Measurements from ENCODE around the gene NCF4.

The NCF4 gene

DNA sequence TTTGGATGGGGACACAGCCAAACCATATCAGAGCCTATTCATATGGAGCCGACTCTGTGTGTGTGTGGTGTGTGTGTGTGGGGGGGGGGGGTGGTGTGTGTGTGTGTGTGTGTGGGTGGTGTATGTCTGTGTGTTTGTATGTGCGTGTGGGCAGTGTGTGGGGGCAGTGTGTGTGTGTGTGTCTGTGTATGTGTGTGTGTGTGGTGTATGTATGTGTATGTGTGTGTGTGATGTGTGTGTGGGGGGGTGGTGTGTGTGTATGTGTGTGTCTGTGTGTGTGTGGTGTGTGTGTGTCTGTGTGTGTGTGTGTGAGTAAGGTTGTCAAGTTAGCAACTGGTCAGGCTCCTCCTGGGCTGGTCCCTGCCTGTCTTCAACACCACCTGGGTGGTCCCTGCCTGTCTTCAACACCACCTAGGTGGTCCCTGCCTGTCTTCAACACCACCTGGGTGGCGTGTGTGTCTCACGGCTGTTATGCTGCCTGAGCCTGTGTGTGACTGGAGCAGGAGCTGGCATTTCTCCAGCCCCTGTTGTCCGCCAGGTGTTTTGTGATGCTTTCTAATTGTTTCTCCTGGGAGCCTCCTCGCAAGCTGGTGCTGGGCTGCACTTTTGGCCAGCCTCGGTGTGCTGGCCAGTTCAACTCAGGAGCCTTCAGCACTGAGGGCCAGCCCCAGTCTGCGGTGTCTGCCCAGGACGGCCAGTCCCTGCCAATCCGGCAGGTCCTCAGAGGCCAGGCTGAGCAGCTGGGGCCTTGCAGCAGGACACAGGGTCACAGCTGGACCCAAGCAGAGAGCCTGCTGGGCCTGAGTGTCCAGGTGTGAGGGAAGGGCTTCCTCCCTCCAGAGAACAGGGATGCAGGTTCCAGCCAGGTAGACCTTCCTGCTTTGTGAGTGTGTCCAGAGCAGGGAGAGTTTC is 22.4 kb upstream of the NCF4 start:
- DNase-seq (ENCODE audit: low read depth in 2 of 2) = no peak

DNA sequence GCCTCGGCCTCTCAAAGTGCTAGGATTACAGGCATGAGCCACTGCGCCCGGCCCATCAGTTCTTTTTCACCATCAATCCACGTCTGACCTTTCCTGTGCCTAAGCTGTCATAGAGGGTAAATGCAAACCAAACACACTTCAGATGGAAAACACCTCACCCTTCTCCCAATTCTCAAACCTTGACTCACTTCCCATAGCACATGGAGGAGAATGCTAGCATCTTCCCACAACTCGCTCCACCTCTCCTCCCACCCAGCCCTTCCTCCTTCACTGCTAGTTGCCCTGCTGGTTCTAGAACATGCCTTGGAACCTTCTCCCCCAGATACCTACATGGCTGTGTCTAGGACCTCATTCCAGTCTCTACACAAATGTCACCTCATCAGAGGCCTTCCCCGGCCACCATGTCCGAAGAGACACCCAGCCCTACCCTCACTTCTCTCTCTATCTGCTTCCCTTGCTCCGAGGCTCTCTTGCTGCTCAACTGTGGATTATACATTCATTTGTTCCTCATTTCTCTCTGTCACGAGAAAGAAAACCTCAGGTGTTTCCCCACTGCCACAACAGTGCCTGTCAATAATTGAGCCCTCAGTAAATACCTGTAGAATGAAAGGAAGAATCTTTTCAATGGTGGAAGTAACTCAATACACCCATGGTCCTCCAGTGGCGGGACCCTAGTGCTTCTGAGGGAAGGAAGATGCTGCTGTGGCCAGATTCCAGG is 21.3 kb upstream of the NCF4 start:
- DNase-seq (ENCODE audit: low read depth in 2 of 2) = no peak

DNA sequence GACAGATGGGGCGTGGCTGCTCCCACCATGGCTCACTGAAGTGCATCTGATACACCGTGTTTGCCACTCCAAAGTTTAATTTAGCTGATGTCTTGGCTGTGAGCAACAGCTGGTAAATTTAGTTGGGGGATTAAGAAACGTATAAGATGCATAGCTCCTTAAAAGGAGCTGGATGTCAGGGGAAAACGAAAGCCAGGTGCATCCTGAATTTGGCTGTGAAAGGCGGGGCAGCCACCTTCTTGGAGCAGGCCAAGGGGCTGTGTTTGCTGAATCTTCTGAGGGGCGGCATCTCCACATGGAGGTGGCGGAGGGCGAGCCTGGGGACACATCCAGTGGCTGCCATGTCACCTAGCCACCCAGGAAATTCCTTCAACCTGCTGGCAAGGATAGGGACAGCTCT is 20.7 kb upstream of the NCF4 start:
- no peak for DNase-seq (ENCODE audit: low read depth in 2 of 2)

DNA sequence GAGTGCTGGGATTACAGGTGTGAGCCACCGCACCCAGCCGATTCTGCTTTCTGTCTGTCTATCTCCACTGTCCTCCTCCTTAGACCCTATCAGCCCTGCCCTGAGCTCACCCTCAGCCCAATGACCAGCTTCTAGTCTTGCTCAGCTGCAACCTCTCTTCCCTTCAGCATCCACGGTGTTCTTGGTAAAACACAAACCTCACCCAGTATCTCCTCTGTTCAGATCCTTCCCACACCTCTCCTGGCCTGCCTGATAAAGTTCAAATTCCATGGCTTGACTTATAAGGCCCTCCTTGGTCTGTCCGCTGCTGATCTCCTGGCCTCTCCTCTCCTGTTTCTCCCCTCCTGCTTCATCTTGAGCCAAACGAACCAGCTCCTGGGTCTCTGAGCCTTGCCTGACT is 14.5 kb upstream of the NCF4 start:
- DNase-seq (ENCODE audit: low read depth in 2 of 2) = no peak

DNA sequence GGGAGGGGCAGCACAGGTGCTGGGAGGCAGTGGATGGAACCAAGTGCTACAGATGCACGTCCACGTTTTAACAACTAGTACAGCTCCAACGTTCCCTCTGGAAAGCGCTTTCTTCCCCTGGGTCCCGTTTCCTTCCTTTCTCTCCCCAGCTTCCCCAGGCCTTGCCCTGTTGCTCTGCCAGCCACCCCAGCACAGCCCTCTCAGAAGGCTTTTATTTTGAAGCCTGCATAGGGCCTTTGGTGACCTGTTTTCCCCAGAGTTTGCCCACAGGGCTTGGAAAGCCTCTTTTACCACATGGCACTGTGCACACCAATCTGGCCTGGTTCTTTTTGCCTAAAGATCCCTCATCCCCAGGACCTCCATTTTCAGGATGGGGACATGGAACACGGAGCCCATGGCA is 13.9 kb upstream of the NCF4 start:
- no peak for DNase-seq (ENCODE audit: low read depth in 2 of 2)

DNA sequence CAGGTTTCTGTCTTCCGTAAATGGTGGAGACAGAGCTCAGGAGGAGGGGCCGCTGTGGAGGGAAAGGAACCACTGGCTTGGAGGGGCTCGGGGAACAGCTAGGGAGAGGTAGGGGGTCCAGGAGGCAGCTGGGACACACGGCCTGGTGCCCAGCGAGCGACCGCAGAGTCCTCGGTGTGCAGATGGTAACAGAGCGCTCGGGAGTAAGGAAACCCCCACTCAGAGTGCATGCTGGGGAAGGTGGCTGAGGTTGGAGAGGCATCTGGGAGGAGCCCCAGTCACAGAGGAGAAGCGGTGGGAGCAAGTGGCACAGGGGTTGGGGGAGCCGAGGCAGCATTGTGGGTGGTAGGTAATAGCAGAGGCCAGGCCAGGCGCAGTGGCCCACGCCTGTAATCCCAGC is 10.8 kb upstream of the NCF4 start:
- DNase-seq (ENCODE audit: low read depth in 2 of 2) = no peak

DNA sequence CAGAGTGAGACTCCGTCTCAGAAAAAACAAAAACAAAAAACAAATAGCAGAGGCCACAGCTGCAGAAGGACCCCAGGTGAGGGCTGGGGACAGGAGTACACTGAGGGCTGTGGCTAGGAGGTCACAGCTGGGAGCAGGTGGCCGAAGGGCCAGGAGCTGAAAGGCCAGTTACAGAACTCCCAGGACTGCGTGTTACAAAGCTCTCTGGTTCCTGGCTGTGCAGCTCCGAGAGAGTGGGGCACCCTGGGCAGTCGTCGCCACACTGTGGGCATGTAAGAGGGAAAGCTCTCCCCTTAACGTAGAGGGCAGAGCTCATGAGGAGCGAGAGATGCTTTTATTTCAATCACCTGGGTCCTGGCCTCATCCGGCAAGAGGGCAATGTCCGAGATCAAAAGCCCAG is 10.1 kb upstream of the NCF4 start:
- no peak for DNase-seq (ENCODE audit: low read depth in 2 of 2)

DNA sequence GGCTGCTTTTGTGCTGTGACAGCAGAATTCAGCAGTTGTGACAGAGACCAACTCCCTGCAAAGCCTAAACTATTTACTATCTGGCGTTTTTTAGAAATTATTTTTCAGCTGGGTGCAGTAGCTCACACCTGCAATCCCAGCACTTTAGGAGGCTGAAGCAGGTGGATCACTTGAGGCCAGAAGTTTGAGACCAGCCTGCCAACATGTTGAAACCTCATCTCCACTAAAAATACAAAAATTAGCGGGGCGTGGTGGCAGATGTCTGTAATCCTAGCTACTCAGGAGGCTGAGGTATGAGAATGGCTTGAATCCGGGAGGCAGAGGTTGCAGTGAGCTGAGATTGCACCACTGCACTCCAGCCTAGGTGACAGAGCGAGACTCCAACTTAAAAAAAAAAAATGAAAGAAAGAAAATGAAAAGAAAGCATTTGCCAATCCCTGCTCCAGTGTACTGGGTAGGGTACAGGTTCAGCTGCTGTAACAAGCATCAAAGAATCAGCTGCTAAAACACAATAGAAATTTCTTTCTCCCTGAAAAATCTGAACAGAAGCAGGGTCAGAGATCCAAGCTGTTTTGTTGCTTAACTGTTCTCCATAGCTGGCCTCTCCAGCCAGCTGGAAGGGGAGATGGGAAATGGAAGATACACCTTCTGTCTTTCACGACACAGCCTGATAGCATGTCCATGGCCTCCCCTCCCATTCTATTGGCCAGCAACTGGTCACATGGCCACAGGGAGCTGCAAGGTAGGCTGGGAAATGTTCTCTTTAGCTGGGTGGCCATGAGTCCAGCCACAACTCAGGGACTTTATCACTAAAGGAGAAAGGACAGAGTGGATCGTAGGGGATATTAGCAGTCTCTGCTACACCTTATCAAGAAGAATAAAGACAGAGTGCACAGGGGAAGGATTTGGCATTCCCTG is 8.5 kb upstream of the NCF4 start:
- no peak for DNase-seq (ENCODE audit: low read depth in 2 of 2)

DNA sequence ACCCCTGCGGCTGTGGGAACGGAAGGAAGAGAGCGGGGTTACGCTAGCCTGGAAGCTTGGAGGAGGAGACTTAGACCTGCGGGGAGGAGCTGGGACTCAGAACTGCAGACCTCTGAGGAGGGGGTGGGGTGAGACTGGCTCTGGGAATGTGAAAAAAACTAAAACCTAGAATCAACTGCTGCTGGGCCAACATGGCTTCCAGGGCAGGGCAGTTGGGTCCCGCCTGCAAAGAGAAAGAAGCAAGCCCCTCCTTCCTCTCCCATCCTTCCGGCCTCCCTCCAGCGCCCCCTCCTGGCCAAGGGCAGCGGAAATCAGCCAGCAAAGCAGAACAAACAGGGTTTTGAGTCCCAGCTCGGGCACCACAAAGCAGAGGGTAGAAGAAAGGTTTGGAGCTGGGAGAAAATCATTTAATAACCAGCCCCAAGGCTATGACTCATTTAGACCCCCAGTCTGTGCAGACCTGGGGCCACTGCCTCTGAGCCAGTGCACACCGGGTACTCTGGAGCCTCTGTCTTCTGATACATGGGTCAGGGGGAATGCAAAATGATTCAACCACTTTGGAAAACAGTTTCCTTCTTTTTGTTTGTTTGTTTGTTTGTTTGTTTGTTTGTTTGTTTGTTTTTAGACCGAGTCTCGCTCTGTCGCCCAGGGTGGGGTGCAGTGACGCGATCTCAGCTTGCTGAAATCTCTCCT is 7.3 kb upstream of the NCF4 start:
- DNase-seq (ENCODE audit: low read depth in 2 of 2) = peak; percentile 79 to 91

DNA sequence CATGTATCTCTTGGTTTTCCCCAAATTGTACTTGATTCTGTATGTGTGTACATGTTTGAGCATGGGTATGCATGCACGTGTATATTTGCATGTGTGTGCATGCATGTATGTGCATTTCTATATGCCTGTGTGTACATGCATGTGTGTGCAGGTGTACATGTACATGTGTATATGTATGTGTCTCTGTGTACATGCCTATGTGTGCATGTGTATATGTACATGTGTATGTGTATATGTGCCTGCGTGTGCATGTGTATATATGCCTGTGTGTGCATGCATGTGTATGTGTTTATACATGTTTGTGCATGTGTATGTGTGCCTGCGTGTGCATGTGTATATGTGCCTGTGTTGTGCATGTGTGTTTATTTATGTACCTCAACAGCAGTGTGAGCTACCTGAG is 5.3 kb upstream of the NCF4 start:
- DNase-seq (ENCODE audit: low read depth in 2 of 2) = no peak

DNA sequence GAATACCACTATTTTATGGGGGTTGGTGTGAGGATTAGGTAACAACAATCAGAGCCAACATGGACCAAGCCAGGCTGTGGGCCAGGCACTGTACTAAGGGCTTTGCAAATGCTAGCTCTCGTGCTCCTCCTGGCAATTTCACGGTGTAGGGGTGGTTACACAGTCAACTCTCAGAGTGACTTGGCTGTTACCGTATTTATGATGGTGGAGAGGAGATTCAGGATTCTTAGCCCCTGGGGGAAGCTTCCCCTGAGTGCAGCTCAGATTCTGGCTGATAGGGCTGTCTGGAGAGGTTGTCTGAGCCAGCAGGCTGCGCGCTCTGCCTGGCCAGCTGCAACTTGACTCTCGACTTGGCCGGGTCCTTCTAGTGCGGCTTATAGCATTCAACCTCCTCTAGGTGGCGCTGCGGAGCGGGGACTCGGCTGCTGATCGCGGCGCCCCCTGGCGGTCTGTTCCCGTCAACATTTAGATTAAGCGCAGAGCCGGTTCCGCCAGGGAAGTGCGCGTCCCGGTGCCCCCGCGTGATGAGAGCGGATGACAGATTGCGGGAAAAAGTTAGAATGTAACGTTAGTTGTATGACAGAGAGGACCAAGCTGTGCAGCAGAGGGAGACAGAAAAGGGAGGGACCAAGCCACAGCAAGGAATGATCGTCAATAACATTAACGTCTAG is 4.5 kb upstream of the NCF4 start:
- peak; percentile 85 to 93 for DNase-seq (ENCODE audit: low read depth in 2 of 2)

DNA sequence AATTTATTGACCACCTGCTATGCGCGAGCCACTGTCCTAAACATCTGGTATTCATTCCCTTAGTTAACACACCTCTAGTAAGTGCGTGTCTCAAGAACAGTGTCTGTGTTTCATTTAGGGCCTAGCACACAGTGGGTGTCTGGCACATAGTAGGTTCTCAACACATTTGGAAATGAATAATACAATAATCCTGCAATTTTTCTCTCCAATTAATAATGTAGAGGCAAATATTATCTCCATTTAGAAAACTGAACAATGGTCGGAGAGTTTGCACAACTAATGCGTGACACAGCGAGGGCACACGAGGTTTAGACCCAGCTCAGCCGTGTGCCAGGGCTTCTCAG is 4.0 kb upstream of the NCF4 start:
- no peak for DNase-seq (ENCODE audit: low read depth in 2 of 2)

DNA sequence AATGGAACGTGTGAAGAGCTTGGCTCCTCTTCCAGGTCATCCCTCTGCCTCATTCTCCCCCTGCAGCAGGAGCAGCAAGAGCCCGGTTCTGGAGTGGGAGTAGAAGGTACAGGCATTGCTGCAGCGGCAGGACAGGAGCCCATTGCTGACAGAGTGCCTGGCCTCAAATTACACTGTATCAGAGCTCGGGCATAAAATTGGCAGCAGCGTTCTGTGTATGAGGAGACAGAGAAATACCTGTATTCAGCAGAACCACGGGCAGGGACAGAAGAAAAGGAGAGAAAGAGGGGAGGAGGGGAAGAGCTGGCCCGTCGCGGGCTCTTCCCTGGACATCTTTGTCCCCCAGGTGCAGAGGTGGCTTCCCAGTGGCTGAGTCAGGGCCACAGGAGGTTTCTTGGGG is 2.6 kb upstream of the NCF4 start:
- DNase-seq (ENCODE audit: low read depth in 2 of 2) = no peak

DNA sequence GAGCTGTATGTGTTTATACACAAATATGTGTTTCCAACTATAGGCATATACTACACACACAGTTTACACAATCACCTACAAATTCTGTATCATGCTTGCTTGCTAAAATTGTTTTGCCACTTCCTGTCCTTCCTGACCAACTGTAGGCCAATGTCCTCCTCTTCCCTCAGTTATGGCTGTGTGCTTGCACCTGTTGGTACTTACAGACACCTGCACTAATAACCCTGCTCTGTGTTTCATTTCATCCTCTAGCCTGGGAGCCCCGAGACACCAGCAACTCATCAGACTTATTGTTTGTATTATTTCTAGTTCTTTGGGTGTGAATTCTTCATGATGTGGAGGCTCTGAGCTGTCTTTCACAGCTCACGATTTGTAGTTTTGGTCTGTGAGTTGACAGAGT is 1.8 kb upstream of the NCF4 start:
- no peak for DNase-seq (ENCODE audit: low read depth in 2 of 2)

DNA sequence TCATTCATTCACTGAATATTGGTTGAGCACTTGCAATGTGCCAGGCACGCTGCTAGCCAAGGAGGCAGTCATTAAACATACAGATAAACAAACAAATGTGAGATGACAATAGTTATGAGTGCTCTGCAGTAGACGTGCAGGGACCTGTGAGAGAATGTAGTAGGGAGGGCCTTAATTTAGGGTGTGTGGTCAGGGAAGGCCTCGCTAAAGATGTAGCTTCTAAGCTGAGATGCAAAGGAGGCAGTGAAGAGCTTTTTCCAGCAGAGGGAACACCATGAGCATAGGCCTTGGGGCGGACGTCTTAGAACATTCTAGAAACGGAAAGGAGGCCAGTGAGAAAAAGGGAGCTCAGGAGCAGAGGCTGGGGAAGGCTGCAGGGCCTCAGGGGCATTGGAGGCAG is 789 bp upstream of the NCF4 start:
- no peak for DNase-seq (ENCODE audit: low read depth in 2 of 2)

DNA sequence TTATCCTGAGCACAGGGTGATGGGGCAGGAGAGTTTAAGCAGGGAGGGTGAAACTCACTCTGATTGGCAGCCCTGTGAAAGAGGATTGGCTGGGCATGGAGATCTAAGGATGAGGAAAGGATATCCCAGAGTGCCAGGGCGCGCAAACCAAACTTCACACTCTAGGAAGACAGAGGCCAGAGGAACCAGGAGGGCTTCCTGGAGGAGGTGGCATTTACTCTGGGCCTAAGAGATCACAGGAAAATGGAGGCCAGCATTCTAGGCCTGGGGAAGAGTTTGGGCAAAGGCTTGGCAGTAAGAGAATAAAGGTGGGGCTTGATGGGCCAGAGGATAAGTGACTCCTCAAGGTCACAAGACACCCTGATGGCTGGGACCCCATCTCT is 377 bp upstream of the NCF4 start:
- no peak for DNase-seq (ENCODE audit: low read depth in 2 of 2)

DNA sequence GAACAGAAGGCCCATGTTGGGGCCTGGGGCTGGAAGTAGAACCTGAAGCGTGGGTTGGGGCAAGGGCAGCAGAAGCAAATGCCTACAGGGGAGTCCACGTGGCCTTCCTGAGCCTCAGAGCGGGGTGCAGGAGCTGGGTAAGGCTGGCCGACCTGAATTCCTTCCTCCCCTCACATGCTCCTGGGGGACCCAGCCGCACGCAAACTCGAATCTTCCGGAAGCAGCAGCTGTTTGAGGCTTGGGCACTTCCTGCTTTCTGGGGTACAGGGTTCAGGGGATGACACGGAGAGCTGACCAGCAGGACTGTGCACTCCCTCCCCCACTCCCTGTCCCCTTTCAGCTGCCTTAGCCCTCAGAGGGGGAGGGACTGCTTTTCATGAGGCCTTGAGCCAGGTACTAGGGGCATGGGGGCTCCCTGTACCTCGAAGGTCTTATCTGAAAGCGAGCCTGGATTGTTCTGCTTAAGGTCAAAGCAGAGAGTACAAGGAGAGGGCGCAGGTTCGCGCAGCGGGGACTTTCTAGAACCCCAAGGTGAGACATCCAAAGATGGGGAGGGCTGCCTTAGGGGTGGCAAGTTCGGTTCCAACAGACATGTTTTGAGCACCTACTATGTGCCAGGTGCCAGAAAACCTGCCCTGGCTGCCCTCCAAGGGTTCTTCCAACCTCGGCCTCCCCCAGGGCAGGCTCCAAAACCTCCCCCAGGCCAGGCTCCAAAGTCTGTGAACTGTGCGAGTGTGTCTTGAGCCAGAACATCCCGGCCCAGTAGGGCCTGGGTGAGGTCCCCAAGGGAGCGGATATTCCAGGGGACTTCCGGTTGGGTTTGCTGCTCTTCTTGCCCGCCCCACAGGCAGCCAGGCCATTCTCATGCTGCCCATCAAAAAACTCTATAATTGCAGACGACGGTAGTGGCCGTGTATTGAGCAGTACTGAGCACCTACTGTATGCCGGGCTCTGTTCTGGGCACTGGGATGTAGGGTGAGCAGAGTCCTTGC is 1.7 kb downstream of the NCF4 start:
- no peak for DNase-seq (ENCODE audit: low read depth in 2 of 2)

DNA sequence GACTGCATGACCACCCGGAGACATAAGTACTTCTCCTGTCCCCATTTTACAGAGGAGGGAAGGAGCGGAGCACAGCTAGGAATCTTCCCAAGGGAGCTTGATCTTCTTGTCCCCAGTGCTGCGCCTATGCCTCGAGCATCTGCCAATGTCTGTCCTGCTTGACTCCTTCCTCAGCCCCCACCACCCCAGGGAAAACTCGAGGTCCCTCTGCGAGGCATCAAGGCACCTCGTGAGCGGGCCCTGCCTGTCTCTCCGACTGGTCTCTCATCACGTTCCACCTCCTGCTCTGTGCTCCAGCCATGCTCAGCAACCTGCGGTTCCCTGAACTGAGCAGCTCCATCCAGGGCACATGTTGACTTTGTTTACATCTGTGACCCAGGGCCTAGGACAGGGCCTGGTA is 2.5 kb downstream of the NCF4 start:
- no peak for DNase-seq (ENCODE audit: low read depth in 2 of 2)

DNA sequence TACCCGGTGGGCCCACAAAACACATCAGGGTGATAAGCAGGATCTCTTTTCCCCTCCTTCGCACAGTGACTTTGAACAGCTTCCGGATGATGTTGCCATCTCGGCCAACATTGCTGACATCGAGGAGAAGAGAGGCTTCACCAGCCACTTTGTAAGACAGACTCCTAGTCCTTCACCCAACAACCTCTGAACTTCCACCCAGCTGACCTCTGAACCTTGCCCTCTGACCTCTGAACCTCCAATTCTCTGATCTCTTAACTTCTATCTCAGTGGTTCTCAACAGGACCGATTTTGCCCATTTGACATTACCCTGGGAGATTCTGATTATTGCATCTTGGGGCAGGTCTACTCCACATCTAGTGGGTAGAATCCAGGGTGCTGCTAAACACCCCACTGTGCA is 3.2 kb downstream of the NCF4 start:
- DNase-seq (ENCODE audit: low read depth in 2 of 2) = no peak
